ENCODE measurements around the gene SOX2. TPM values are rescaled to one million over a fixed set of nuclear protein-coding genes. Genes with fewer than 3 reads are reported as not detected.

The SOX2 gene
- total RNA-seq, 1 donor from 2014 or later: not detected

GRCh38 chr3:181719991-181720680 lies 8.4 kb downstream of the SOX2 start:
- TF ChIP-seq CTCF (conservative IDR thresholded peaks at IDR 0.05; ENCODE audit: low read depth, low read length): no peak
- no peak for DNase-seq (ENCODE audit: low read depth)
- H3K4me3 ChIP-seq (ENCODE audit: low read depth, low read length): no peak overlapping the region

- no peak overlapping the region for H3K4me3 ChIP-seq (ENCODE audit: low read depth, low read length)
- no peak for DNase-seq (ENCODE audit: low read depth)
- TF ChIP-seq CTCF (conservative IDR thresholded peaks at IDR 0.05; ENCODE audit: low read depth, low read length): no peak
Observed at GRCh38 chr3:181721046-181721875, 9.5 kb downstream of the SOX2 start.

GRCh38 chr3:181722156-181722555 lies 10.4 kb downstream of the SOX2 start:
- DNase-seq (ENCODE audit: low read depth): no peak
- no peak overlapping the region for H3K4me3 ChIP-seq (ENCODE audit: low read depth, low read length)
- TF ChIP-seq CTCF (conservative IDR thresholded peaks at IDR 0.05; ENCODE audit: low read depth, low read length): no peak

- H3K4me3 ChIP-seq (ENCODE audit: low read depth, low read length): no peak overlapping the region
- no peak for TF ChIP-seq CTCF (conservative IDR thresholded peaks at IDR 0.05; ENCODE audit: low read depth, low read length)
- no peak for DNase-seq (ENCODE audit: low read depth)
Observed at GRCh38 chr3:181722766-181723425, 11.2 kb downstream of the SOX2 start.

GRCh38 chr3:181723625-181724191 lies 12.0 kb downstream of the SOX2 start:
- no peak overlapping the region for H3K4me3 ChIP-seq (ENCODE audit: low read depth, low read length)
- DNase-seq (ENCODE audit: low read depth): no peak
- no peak for TF ChIP-seq CTCF (conservative IDR thresholded peaks at IDR 0.05; ENCODE audit: low read depth, low read length)

GRCh38 chr3:181724192-181724965 lies 12.7 kb downstream of the SOX2 start:
- DNase-seq (ENCODE audit: low read depth): no peak
- TF ChIP-seq CTCF (conservative IDR thresholded peaks at IDR 0.05; ENCODE audit: low read depth, low read length): no peak
- no peak overlapping the region for H3K4me3 ChIP-seq (ENCODE audit: low read depth, low read length)

All from epithelial cell of proximal tubule (primary cell).